WTC11 (cell line): Measurements from ENCODE around the gene HTR4. TPM values are rescaled to one million over a fixed set of nuclear protein-coding genes. Genes with fewer than 3 reads are reported as not detected.

Experiments
- ATAC-seq: fragments of 200-7000 bp; cut with Tn5 transposase; 2 replicates; pipeline ENCODE4 v1.10.0; 2021; ENCODE audit warnings: mild to moderate bottlenecking, moderate library complexity
- CTCF ChIA-PET: fragments of 300-600 bp; sonication (Branson Sonifier 250); formaldehyde crosslinking; loops from one replicate; lab custom pipeline; 2021; ENCODE audit warnings: antibody characterized with exemption; lab: Charles Lee
- POLR2A ChIA-PET: fragments of 350-600 bp; sonication (Branson Sonifier 250); formaldehyde crosslinking; loops from one replicate; lab custom pipeline; 2021; ENCODE audit warnings: antibody characterized with exemption; lab: Charles Lee
- DNase-seq: peaks from one replicate; pipeline ENCODE4 v3.0.0; 2021; ENCODE audit warnings: low spot score
- H3K27ac Mint-ChIP-seq: 2 replicates; pipeline ENCODE4 v1.8.0; 2021; ENCODE audit warnings: mixed read lengths
- H3K27me3 Mint-ChIP-seq: 2 replicates; pipeline ENCODE4 v1.8.0; 2021; ENCODE audit warnings: low read depth, mild to moderate bottlenecking, moderate library complexity, mixed read lengths
- H3K36me3 Mint-ChIP-seq: 2 replicates; pipeline ENCODE4 v1.8.0; 2021; ENCODE audit warnings: mixed read lengths
- H3K4me1 Mint-ChIP-seq: 2 replicates; pipeline ENCODE4 v1.8.0; 2022; ENCODE audit warnings: mixed read lengths
- H3K4me3 Mint-ChIP-seq: 2 replicates; pipeline ENCODE4 v1.8.0; 2021; ENCODE audit warnings: mild to moderate bottlenecking, moderate library complexity, mixed read lengths
- H3K9me3 Mint-ChIP-seq: 2 replicates; pipeline ENCODE4 v1.8.0; 2021; ENCODE audit warnings: mixed read lengths
- EMX1 ChIP-seq: fragments of 250-450 bp; sonication (Bioruptor Pico); IDR thresholded peaks from 2 replicates; pipeline ENCODE4 v1.8.0; 2021; ENCODE audit warnings: mild to moderate bottlenecking
- FOXP1 ChIP-seq: sonication (generic); formaldehyde crosslinking; IDR thresholded peaks from 2 replicates; pipeline ENCODE4 v1.8.0; 2022; ENCODE audit warnings: missing genetic modification reagents, mild to moderate bottlenecking, moderate library complexity, borderline replicate concordance
- GRHL2 ChIP-seq: fragments of 250-450 bp; sonication (Bioruptor Pico); IDR thresholded peaks from 2 replicates; pipeline ENCODE4 v1.8.0; 2022; ENCODE audit warnings: mild to moderate bottlenecking, moderate library complexity; ENCODE audit not compliant: insufficient replicate concordance, severe bottlenecking
- NFE2L1 ChIP-seq: sonication (generic); formaldehyde crosslinking; IDR thresholded peaks from 2 replicates; pipeline ENCODE4 v1.8.1; 2023; ENCODE audit warnings: missing genetic modification reagents
- SMAD3 ChIP-seq: sonication (generic); formaldehyde crosslinking; IDR thresholded peaks from 2 replicates; pipeline ENCODE4 v1.8.0; 2022; ENCODE audit warnings: missing genetic modification reagents, mild to moderate bottlenecking, borderline replicate concordance
- TEAD4 ChIP-seq: sonication (generic); formaldehyde crosslinking; IDR thresholded peaks from 2 replicates; pipeline ENCODE4 v1.8.0; 2022; ENCODE audit warnings: mild to moderate bottlenecking, missing genetic modification reagents
- TP53 ChIP-seq: sonication (generic); formaldehyde crosslinking; IDR thresholded peaks from 2 replicates; pipeline ENCODE4 v1.8.1; 2023; ENCODE audit warnings: mild to moderate bottlenecking, missing genetic modification reagents
- ZBTB21 ChIP-seq: sonication (generic); formaldehyde crosslinking; IDR thresholded peaks from 2 replicates; pipeline ENCODE4 v1.8.1; 2023; ENCODE audit warnings: mild to moderate bottlenecking, missing genetic modification reagents, borderline replicate concordance
- ZNF121 ChIP-seq: sonication (generic); formaldehyde crosslinking; IDR thresholded peaks from 2 replicates; pipeline ENCODE4 v1.8.0; 2023; ENCODE audit warnings: missing genetic modification reagents
- ZNF219 ChIP-seq: sonication (generic); formaldehyde crosslinking; IDR thresholded peaks from 2 replicates; pipeline ENCODE4 v1.8.0; 2023; ENCODE audit warnings: missing genetic modification reagents, mild to moderate bottlenecking, borderline replicate concordance
- ZNF232 ChIP-seq: sonication (generic); formaldehyde crosslinking; IDR thresholded peaks from 2 replicates; pipeline ENCODE4 v1.8.0; 2022; ENCODE audit warnings: mild to moderate bottlenecking, missing genetic modification reagents
- ZNF396 ChIP-seq: fragments of 250-450 bp; sonication (Bioruptor Pico); IDR thresholded peaks from 2 replicates; pipeline ENCODE4 v1.8.0; 2021; ENCODE audit warnings: mild to moderate bottlenecking, moderate library complexity, borderline replicate concordance
- ZNF671 ChIP-seq: fragments of 250-450 bp; sonication (Bioruptor Pico); IDR thresholded peaks from 2 replicates; pipeline ENCODE4 v1.8.0; 2021; ENCODE audit warnings: mild to moderate bottlenecking
- total RNA-seq: library from RNA; stranded (reverse); gene quantifications from 3 replicates; pipeline ENCODE4 v1.2.3, GENCODE V29; 2021
- TF ChIP-seq, protein P1 (sequence below): sonication (generic); formaldehyde crosslinking; IDR thresholded peaks from 2 replicates; pipeline ENCODE4 v1.8.1; 2022; ENCODE audit warnings: missing genetic modification reagents, borderline replicate concordance
- TF ChIP-seq, protein P2 (sequence below): sonication (generic); formaldehyde crosslinking; IDR thresholded peaks from 2 replicates; pipeline ENCODE4 v1.8.1; 2023; ENCODE audit warnings: mild to moderate bottlenecking, missing genetic modification reagents, borderline replicate concordance
- TF ChIP-seq, protein P3 (sequence below): sonication (generic); formaldehyde crosslinking; IDR thresholded peaks from 2 replicates; pipeline ENCODE4 v1.8.1; 2022; ENCODE audit warnings: low read depth, missing genetic modification reagents, borderline replicate concordance
- TF ChIP-seq, protein P4 (sequence below): sonication (generic); formaldehyde crosslinking; IDR thresholded peaks from 2 replicates; pipeline ENCODE4 v1.8.0; 2022; ENCODE audit warnings: mild to moderate bottlenecking, missing genetic modification reagents
- TF ChIP-seq, protein P5 (sequence below): fragments of 200-600 bp; IDR thresholded peaks from 2 replicates; pipeline ENCODE4 v1.8.0; 2022; ENCODE audit warnings: antibody characterized with exemption

Gene HTR4
- total RNA-seq, 1 experiment from 2014 or later = not detected

DNA sequence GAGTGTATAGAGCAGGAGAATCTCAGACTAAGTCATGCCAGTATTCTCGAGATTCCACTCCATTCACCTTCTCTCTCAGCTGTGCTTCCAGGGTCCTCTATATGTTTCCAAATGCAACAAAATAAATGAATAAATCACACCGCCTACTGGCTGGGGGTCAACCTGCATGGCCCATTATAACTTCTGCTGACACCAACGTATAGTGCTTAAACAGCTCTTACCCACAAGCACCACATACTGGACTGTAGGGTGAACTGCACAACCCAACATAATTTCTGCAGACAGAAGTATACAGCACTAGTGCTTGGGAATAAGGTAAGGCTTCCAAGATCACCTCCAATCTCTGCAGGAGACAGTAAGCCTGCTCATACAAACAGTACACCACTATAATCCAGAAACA is 33.1 kb upstream of the HTR4 start:
- POLR2A ChIA-PET = interaction anchor here (0.6 kb wide), 1 partner anchor 186 kb away, joined by 3 read pairs; no protein-coding TSS in a partner anchor
- H3K27me3 Mint-ChIP-seq = no peaks in the 10 kb centered on the region; the same call in 1 of the 2 replicates

DNA sequence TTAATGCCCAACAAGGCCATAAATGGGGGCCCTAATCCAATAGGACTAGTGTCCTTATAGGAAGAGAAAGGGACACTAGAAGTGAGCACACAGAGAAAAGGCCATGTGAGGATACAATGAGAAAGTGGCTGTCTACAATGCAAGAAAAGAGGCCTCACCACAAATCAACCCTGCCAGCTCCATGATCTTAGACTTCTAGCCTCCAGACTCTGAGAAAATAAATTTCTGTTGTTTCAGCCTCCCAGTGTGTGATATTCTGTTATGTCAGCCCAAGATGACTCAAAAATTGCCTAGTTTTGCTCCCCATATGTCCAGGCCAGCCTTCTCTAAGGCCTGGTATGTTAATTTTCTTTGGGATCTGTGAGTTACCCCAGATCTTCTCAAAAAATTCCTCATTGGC is 32.3 kb upstream of the HTR4 start:
- ChIA-PET POLR2A (no interaction called here), CTCF (interaction anchor here (0.7 to 4.0 kb wide), 18 partner anchors 10 to 246 kb away, joined by 3 to 13 read pairs (median 4); no protein-coding TSS in a partner anchor)
- DNase-seq = no peak
- Mint-ChIP-seq H3K27ac (no peak overlapping the region), H3K36me3 (no peaks in the 10 kb centered on the region), H3K9me3 (peaks cover 18% of the 10 kb centered on the region), H3K4me1 (peaks cover 3% of the 10 kb centered on the region; the same call in 1 of the 2 replicates), H3K4me3 (no peak overlapping the region), H3K27me3 (no peaks in the 10 kb centered on the region; the same call in 1 of the 2 replicates)
- no peak for TF ChIP-seq GRHL2
- no peak for TF ChIP-seq TEAD4
- TF ChIP-seq, protein P1, sequence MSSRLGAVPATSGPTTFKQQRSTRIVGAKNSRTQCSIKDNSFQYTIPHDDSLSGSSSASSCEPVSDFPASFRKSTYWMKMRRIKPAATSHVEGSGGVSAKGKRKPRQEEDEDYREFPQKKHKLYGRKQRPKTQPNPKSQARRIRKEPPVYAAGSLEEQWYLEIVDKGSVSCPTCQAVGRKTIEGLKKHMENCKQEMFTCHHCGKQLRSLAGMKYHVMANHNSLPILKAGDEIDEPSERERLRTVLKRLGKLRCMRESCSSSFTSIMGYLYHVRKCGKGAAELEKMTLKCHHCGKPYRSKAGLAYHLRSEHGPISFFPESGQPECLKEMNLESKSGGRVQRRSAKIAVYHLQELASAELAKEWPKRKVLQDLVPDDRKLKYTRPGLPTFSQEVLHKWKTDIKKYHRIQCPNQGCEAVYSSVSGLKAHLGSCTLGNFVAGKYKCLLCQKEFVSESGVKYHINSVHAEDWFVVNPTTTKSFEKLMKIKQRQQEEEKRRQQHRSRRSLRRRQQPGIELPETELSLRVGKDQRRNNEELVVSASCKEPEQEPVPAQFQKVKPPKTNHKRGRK (CRISPR knock-in tag) = no peak
- no peak for TF ChIP-seq TP53
- no peak for TF ChIP-seq NFE2L1
- TF ChIP-seq, protein P2, sequence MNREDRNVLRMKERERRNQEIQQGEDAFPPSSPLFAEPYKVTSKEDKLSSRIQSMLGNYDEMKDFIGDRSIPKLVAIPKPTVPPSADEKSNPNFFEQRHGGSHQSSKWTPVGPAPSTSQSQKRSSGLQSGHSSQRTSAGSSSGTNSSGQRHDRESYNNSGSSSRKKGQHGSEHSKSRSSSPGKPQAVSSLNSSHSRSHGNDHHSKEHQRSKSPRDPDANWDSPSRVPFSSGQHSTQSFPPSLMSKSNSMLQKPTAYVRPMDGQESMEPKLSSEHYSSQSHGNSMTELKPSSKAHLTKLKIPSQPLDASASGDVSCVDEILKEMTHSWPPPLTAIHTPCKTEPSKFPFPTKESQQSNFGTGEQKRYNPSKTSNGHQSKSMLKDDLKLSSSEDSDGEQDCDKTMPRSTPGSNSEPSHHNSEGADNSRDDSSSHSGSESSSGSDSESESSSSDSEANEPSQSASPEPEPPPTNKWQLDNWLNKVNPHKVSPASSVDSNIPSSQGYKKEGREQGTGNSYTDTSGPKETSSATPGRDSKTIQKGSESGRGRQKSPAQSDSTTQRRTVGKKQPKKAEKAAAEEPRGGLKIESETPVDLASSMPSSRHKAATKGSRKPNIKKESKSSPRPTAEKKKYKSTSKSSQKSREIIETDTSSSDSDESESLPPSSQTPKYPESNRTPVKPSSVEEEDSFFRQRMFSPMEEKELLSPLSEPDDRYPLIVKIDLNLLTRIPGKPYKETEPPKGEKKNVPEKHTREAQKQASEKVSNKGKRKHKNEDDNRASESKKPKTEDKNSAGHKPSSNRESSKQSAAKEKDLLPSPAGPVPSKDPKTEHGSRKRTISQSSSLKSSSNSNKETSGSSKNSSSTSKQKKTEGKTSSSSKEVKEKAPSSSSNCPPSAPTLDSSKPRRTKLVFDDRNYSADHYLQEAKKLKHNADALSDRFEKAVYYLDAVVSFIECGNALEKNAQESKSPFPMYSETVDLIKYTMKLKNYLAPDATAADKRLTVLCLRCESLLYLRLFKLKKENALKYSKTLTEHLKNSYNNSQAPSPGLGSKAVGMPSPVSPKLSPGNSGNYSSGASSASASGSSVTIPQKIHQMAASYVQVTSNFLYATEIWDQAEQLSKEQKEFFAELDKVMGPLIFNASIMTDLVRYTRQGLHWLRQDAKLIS = no peak
- no peak for TF ChIP-seq ZNF121 (CRISPR knock-in tag)
- TF ChIP-seq, protein P3, sequence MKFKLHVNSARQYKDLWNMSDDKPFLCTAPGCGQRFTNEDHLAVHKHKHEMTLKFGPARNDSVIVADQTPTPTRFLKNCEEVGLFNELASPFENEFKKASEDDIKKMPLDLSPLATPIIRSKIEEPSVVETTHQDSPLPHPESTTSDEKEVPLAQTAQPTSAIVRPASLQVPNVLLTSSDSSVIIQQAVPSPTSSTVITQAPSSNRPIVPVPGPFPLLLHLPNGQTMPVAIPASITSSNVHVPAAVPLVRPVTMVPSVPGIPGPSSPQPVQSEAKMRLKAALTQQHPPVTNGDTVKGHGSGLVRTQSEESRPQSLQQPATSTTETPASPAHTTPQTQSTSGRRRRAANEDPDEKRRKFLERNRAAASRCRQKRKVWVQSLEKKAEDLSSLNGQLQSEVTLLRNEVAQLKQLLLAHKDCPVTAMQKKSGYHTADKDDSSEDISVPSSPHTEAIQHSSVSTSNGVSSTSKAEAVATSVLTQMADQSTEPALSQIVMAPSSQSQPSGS (CRISPR knock-in tag) = no peak
- TF ChIP-seq ZBTB21 (CRISPR knock-in tag) = no peak
- no peak for TF ChIP-seq ZNF219 (CRISPR knock-in tag)
- TF ChIP-seq ZNF671 = no peak
- TF ChIP-seq, protein P4, sequence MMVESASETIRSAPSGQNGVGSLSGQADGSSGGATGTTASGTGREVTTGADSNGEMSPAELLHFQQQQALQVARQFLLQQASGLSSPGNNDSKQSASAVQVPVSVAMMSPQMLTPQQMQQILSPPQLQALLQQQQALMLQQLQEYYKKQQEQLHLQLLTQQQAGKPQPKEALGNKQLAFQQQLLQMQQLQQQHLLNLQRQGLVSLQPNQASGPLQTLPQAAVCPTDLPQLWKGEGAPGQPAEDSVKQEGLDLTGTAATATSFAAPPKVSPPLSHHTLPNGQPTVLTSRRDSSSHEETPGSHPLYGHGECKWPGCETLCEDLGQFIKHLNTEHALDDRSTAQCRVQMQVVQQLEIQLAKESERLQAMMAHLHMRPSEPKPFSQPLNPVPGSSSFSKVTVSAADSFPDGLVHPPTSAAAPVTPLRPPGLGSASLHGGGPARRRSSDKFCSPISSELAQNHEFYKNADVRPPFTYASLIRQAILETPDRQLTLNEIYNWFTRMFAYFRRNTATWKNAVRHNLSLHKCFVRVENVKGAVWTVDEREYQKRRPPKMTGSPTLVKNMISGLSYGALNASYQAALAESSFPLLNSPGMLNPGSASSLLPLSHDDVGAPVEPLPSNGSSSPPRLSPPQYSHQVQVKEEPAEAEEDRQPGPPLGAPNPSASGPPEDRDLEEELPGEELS (CRISPR knock-in tag) = no peak
- no peak for TF ChIP-seq EMX1
- TF ChIP-seq ZNF232 (CRISPR knock-in tag) = no peak
- TF ChIP-seq, protein P5, sequence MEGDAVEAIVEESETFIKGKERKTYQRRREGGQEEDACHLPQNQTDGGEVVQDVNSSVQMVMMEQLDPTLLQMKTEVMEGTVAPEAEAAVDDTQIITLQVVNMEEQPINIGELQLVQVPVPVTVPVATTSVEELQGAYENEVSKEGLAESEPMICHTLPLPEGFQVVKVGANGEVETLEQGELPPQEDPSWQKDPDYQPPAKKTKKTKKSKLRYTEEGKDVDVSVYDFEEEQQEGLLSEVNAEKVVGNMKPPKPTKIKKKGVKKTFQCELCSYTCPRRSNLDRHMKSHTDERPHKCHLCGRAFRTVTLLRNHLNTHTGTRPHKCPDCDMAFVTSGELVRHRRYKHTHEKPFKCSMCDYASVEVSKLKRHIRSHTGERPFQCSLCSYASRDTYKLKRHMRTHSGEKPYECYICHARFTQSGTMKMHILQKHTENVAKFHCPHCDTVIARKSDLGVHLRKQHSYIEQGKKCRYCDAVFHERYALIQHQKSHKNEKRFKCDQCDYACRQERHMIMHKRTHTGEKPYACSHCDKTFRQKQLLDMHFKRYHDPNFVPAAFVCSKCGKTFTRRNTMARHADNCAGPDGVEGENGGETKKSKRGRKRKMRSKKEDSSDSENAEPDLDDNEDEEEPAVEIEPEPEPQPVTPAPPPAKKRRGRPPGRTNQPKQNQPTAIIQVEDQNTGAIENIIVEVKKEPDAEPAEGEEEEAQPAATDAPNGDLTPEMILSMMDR = no peak
- no peak for TF ChIP-seq ZNF396 (CRISPR knock-in tag)
- TF ChIP-seq FOXP1 = no peak
- no peak for ATAC-seq

More for the DNA sequence above, 33.1 kb upstream of the HTR4 start:
- Mint-ChIP-seq H3K4me3 (no peak overlapping the region), H3K4me1 (peaks cover 3% of the 10 kb centered on the region; the same call in 1 of the 2 replicates), H3K9me3 (peaks cover 22% of the 10 kb centered on the region), H3K27ac (no peak overlapping the region)
- CTCF ChIA-PET = interaction anchor here (0.5 to 1.6 kb wide), 28 partner anchors 8 to 717 kb away, joined by 3 to 13 read pairs (median 3); no protein-coding TSS in a partner anchor
- TF ChIP-seq, protein P5 = peak; percentile 65
- TF ChIP-seq SMAD3 (CRISPR knock-in tag) = no peak
- TF ChIP-seq, all 79 proteins: peak for 1
- DNase-seq (peak; percentile 50), ATAC-seq (peak; percentile 100)
- no peaks in the 10 kb centered on the region for H3K36me3 Mint-ChIP-seq
